ENCODE measurements around the gene SLC51A.

Gene SLC51A

DNA sequence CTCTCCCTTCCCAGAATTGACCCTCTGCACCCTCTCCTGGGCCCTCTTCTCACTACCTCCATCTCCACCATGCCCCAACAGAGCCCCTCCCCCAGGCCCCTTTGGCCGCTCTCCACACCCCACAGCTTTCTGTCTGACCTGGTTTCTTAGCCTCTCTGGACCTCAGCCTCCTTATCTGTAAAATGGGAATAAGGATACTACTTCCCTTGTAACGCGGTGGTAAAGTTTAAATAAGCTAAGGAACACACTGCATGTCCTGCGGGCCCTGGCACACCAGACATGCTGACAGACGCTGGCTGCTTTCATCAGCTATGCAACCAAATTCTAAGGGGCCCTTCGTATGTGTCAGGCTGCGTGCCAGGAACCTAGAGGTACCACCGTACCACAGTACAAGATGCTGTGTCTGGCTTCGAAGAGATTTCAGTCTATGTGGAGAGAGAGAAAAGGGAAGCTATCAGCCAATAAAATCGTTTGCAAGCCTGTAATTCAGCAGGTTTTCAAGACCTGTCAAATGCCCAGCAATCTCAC is 777 bp upstream of the SLC51A start:
- DNase-seq (ENCODE audit: low read depth) = no peak

DNA sequence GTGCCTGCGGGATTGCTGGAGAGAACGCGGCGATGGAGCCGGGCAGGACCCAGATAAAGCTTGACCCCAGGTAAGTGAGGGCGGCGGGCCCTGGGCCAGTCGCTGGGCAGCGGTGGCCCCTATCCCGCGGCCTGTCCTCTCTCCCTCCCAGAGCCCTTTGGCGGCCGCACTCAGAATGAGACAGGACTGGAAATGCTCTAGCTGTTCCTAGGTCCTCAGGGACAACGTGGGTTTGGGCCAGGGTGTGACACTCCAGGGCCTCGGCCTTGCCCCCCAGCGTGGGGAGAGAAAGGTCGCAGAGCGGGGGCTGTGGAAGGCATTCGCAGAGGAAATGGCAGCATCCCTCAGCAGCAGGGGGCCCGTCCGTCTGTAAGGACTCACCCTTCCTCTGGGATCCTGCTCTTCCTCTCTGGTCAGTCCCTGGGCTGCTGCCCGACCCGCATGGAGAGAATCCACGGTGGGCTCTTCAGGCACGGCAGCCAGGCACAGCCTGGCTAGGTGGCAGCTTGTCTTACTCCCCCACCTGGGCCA is 412 bp downstream of the SLC51A start:
- DNase-seq (ENCODE audit: low read depth) = no peak

DNA sequence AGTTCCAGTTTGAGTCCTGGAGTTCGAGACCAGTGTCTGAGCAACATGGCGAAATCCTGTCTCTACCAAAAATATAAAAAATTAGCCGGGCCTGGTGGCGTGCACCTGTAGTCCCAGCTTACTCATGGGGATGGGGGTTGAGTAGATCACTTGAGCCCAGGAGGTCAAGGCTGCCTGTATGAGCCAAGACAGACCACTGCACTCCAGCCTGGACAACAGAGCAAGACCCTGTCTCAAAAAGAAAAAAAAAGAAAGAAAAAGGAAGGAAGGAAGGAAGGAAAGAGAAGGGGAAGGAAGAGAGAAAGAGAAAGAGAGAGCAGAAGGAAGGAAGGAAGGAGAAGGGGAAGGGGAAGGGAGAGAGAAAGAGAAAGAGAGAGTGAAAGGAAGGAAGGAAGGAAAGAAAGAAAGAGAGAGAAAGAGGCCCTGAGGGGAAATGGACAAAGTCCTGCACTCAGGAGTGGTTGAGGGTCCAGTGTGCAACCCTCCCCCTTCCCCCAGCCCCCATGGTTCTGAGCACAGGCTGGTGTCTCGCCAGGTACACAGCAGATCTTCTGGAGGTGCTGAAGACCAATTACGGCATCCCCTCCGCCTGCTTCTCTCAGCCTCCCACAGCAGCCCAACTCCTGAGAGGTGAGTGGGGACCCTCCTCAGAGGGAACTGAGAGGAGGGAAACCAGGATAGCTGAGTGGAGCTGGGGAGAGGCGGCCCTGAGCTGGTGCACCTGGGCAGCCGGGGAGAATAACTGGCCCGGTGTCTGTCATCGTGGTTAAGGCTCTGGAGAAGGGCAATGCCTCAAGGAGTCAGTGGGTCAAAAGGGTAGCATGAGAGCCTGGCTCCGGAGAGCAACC is 1.2 kb downstream of the SLC51A start:
- no peak for DNase-seq (ENCODE audit: low read depth)

DNA sequence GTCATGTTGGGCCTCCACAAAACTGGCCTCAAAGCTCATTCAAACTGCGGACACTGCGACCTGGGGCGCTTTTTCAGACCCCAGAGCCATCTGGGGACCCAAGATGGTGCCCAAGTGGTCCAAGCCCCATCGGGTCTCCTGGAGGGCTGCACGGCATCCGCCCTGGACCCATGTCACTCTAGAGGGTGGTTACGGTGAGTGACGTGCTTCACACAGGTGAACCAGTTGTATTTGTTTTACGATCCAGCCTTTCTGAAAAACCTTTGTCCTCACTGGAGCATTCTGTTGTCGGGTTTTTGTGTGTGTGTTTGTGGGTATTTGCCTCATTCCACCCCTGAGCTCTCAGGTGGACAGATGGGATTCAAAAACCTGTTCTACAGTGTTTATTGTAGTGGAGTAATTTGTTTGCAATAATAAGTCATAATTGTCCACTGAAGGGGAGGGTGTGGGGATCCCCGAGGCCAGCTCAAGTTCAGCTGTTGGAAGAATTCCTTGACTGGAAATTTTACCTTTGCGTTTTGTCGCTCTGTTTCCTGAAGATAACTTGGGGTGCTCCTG is 1.9 kb downstream of the SLC51A start:
- DNase-seq (ENCODE audit: low read depth) = no peak

DNA sequence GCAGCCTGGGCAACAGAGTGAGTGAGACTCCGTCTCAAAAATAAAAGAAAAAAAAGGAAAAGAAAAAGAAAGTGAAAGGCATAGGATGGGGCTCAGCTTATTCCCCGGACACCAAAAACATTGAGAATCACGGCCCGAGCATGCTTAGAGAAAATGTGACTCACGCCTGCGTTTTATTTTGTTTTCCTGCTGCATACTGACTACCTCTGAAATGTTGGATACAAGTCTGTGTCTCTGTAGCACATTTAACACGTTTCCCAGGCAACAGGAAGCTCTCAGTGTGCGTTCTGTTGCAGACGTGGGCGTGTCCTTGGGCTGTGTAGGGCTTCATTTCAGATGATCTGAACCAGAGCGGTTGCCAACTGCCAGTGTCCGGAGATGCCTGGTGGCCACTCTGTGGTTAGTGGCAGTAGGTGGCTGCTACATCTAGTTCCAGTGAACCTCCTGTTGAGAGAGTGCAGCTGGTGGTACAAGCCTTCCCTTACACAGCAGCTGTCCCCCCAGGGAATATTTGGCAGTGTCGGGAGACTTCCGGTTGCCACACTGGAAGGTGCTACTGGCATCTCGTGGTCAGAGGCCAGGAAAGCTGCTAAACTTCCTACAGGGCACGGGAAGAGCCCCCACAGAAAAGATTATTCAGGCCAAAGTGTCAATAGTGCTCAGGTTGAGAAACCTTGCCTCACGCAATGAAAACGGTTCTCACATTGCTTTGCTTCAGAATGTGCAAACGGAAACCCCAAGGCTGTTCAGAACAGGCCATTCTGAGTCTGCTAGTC is 3.0 kb downstream of the SLC51A start:
- DNase-seq (ENCODE audit: low read depth) = no peak

GRCh38 chr3:196219970-196220311 is 3.6 kb downstream of the SLC51A start:
- DNase-seq (ENCODE audit: low read depth) = no peak

DNA sequence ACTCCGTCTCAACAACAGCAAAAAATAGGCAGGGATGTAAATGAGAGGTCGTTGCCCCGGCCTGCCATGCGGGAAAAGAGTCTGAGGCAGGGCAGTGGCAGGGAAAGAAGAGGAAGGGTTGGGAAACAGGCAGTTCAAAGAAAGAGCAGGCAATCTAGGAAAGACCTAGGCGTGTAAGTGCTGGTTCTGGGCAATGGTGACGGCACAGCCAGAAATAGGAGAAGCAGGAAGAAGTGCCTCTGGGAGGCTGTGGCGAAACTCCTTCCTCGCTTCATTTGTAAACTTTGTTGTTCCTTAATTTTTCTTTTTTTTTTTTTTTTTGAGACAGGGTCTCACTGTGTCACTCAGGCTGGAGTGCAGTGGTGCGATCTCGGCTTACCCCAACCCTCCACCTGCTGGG is 4.3 kb downstream of the SLC51A start:
- DNase-seq (ENCODE audit: low read depth) = no peak

DNA sequence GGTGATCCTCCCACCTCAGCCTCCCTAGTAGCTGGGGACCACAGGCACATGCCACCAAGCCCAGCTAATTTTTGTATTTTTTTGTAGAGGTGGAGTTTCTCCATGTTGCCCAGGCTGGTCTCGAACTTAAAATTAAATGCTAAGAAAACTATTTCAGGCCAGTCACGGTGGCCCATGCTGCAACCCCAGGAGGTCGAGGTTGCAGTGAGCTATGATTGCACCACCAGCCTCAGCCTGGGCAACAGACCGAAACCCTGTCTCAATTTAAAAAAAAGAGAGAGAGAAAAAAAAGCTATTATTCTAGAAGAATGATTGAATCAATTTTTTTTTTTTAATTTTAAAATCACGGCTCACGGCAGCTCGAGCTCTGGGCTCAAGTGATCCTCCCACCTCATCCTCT is 4.7 kb downstream of the SLC51A start:
- DNase-seq (ENCODE audit: low read depth) = no peak

- no peak for DNase-seq (ENCODE audit: low read depth)
These were observed 6.7 kb downstream of the SLC51A start for GRCh38 chr3:196222876-196223595.

DNA sequence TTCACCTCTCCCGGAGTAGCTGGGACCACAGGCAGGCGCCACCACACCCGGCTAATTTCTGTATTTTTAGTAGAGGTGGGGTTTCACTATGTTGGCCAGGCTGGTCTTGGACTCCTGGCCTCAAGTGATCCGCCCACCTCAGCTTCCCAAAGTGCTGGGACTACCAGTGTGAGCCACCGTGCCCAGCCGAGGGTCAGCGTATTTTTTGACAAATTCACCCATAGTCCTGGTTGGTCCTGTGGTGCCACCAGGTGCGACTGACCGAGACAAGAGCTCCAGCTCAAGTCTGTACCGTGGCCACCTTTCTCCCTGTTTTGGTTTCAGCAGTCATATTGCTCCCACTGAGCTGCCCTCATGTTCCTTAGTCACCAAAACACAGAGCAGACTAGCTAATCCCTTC is 8.8 kb downstream of the SLC51A start:
- DNase-seq (ENCODE audit: low read depth) = no peak

DNA sequence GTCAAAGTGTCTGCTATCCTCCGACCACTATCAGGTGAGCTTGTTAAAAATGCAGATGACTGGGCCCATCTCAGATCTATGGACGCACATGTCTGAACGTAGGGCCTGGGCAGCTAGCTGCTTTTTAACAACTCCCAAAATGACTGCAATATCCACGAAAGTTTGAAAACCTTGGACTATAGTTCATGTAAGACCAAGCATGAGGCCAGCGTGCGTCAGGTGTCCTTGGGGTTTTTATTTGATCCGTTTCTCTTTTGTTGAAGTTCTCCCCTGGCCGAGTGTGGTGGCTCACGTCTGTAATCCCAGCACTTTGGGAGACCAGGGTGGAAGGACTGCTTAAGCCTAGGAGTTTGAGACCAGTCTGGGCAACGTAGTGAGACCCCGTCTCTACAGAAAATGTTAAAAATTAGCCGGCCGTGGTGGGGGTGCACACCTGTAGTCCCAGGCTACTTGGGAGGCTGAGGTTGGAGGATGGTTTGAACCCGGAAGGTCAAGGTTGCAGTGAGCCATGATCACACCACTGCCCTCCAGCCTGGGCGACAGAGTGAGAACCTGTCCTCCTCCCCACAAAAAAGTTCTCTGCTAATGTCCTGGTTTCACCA is 9.5 kb downstream of the SLC51A start:
- no peak for DNase-seq (ENCODE audit: low read depth)

GRCh38 chr3:196227121-196227561 is 10.8 kb downstream of the SLC51A start:
- no peak for DNase-seq (ENCODE audit: low read depth)

GRCh38 chr3:196227629-196228493 is 11.5 kb downstream of the SLC51A start:
- no peak for DNase-seq (ENCODE audit: low read depth)

GRCh38 chr3:196232154-196232881 is 16.0 kb downstream of the SLC51A start:
- no peak for DNase-seq (ENCODE audit: low read depth)

GRCh38 chr3:196232882-196233251 is 16.5 kb downstream of the SLC51A start:
- DNase-seq (ENCODE audit: low read depth) = no peak

- no peak for DNase-seq (ENCODE audit: low read depth)
These were observed 19.3 kb downstream of the SLC51A start for GRCh38 chr3:196235452-196236122.

DNA sequence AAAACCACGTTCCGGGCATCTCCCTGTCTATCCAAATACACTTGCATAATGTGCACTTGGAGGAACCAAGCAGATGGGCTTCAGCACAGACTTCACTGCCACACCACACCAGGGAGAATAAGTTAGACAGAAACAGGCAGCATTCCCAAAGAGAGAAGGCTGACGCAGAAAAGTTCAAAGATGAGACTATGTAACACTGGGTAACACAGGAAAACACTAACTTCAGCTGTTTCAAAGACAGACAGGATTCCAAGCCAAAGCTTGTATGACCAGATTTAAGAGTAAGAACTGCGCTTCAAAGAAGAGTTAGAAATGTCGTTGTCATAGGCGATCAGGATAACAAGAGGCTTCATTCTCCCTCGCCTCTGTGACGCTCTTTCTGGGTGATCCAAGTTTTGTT is 19.9 kb downstream of the SLC51A start:
- DNase-seq (ENCODE audit: low read depth) = no peak

DNA sequence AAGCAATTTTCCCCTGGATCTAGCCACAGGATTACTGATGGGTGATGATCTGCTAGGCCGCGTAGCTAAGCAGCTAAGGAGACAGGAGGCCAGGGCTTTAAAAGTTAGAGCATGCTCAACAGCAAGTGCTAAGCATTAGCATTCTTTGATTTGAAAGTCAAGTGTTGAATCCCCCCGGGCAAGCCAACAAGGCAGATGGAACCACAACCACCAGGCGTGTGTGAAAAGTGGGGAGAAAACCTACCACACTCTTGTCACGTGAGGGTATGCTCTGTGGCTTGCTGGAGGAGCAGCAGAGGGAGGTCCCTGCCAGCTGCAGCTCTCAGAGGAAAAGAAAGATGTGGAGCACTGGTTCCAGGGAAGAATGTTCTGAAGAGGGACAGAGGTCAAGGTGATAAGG is 20.9 kb downstream of the SLC51A start:
- DNase-seq (ENCODE audit: low read depth) = no peak

Measured in stimulated activated CD8-positive, alpha-beta memory T cell treated with anti-CD3 and anti-CD28 coated beads, Interleukin-15, amount 100 ng/mL, for 24 hours (primary cell).